SK-N-MC (cell line): Measurements from ENCODE around the gene PDCD11.

Experiments used
- DNase-seq: peaks from one replicate; pipeline ENCODE4 v3.0.0-alpha.2; 2011; ENCODE audit warnings: low read depth, low spot score
- H3K27ac ChIP-seq: fragments of 200-600 bp; sonication (generic); 2 replicates; pipeline ENCODE4 v1.5.1; 2016; ENCODE audit warnings: mixed run types
- H3K36me3 ChIP-seq: fragments of 200-600 bp; sonication (generic); 2 replicates; pipeline ENCODE4 v1.6.1; 2017; ENCODE audit warnings: antibody characterized with exemption, low read length, mixed read lengths; ENCODE audit not compliant: insufficient read depth
- H3K4me3 ChIP-seq: fragments of 200-600 bp; sonication (generic); 2 replicates; pipeline ENCODE4 v1.5.1; 2016
- H3K9ac ChIP-seq: fragments of 200-600 bp; sonication (generic); 2 replicates; pipeline ENCODE4 v1.8.0; 2017; ENCODE audit warnings: mixed run types, mixed read lengths; ENCODE audit not compliant: insufficient read length
- H3K9me3 ChIP-seq: fragments of 200-600 bp; sonication (generic); 2 replicates; pipeline ENCODE4 v1.6.1; 2017; ENCODE audit warnings: low read depth, mild to moderate bottlenecking, antibody characterized with exemption, low read length, moderate library complexity, mixed read lengths
- EZH2 ChIP-seq: fragments of 200-600 bp; sonication (generic); IDR thresholded peaks from one replicate; pipeline ENCODE4 v1.6.1; 2017; ENCODE audit warnings: antibody characterized with exemption
- FOXP2 ChIP-seq: optimal IDR thresholded peaks from 2 replicates; pipeline ENCODE3; 2011; ENCODE audit warnings: mild to moderate bottlenecking, moderate library complexity; ENCODE audit not compliant: insufficient read depth; ENCODE audit errors: extremely low read length, control extremely low read depth
- POLR2AphosphoS5 ChIP-seq: IDR thresholded peaks from 2 replicates; pipeline ENCODE4 v1.6.1; 2012; ENCODE audit warnings: mild to moderate bottlenecking, low read depth, low read length, borderline replicate concordance

PDCD11 gene

DNA sequence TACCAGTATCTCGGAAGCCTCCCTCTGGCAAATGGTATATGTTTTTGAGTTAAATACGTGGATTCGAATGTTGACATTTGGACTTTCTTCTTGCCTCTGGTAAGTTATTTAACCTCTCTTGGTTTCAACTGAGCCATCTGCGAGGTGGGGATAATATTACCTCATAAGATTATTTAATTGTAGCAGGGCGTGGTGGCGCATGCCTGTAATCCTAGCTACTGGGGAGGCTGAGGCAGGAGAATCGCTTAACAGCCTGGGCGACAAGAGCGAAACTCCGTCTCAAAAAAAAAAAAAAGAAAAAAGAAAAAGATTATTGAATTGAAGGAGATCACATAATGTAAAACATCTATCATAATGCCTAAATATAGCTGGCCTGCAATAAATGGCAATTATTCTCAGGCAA, 29.0 kb upstream of the PDCD11 start:
- H3K9me3 ChIP-seq = no peaks in the 10 kb centered on the region
- H3K27ac ChIP-seq = peak overlapping the region; percentile 62; the same call in 1 of the 2 replicates
- TF ChIP-seq FOXP2 (no peak), EZH2 (no peak), POLR2AphosphoS5 (no peak)
- DNase-seq = no peak
- no peaks in the 10 kb centered on the region for H3K36me3 ChIP-seq
- no peak overlapping the region for H3K9ac ChIP-seq
- H3K4me3 ChIP-seq = peak overlapping the region; percentile 79

- Histone ChIP-seq H3K27ac (peak within 1 kb of the TSS; percentile 62; the same call in 1 of the 2 replicates), H3K4me3 (peak within 1 kb of the TSS; percentile 79), H3K36me3 (no peaks in the 10 kb centered on the region), H3K9ac (peak within 1 kb of the TSS; percentile 80), H3K9me3 (no peaks in the 10 kb centered on the region)
- no peak for TF ChIP-seq FOXP2
- TF ChIP-seq EZH2 = no peak
- TF ChIP-seq POLR2AphosphoS5 = peak; percentile 90; the same call in 1 of the 2 replicates
- DNase-seq = peak; percentile 76
Measured at GRCh38 chr10:103367782-103368518, 28.5 kb upstream of the PDCD11 start, which contains the start of gene TAF5. Gene TAF5, plus strand, starts transcription at chr10:103367976. Its CDS starts 14 bp downstream, at chr10:103367990.

DNA sequence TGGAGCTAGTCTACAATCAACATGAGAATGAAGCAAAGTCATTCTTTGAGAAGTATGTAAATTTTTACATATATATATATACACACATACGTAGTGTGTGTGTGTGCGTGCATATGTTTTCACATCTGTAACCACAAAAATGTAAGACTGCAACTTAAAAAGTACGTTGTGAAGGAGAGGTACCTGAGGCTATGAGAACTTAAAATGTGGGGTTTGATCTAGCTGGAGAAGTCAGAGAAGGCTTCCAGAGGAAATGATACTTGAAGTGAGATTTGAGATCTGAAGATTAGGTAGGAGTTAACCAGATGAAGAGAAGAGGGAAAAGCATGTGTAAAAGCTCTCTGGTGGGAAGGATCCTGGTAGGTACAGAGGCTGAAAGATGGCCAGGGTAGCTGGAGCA, 22.9 kb upstream of the PDCD11 start:
- H3K9ac ChIP-seq = no peak overlapping the region
- no peak overlapping the region for H3K27ac ChIP-seq
- DNase-seq = no peak
- TF ChIP-seq POLR2AphosphoS5 (no peak), FOXP2 (no peak), EZH2 (no peak)
- H3K4me3 ChIP-seq = no peak overlapping the region
- H3K36me3 ChIP-seq = peaks cover 3% of the 10 kb centered on the region; the same call in 1 of the 2 replicates
- H3K9me3 ChIP-seq = no peaks in the 10 kb centered on the region

DNA sequence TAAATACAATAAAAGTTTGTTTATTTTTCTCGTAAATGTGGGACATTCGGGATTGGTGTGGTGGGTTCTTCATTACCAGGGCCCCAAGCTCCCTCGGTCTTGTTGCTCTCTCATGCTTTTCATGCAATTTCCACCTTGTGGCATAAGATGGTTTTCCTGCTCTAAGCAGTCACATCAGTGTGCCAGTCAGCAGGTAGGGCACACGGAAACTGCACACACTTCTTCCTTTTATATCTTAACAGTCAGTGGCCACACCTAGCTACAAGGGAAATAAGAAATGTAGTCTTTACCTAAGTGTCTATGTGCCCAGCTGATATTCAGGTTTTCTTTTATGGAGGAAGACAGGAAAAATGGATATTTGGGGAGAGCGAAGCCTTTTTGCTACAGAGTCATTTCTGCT, 22.2 kb upstream of the PDCD11 start:
- no peaks in the 10 kb centered on the region for H3K9me3 ChIP-seq
- no peak overlapping the region for H3K9ac ChIP-seq
- H3K27ac ChIP-seq = no peak overlapping the region
- no peak overlapping the region for H3K4me3 ChIP-seq
- TF ChIP-seq EZH2 = no peak
- no peak for TF ChIP-seq POLR2AphosphoS5
- TF ChIP-seq FOXP2 = no peak
- DNase-seq = no peak
- peaks cover 3% of the 10 kb centered on the region; the same call in 1 of the 2 replicates for H3K36me3 ChIP-seq

DNA sequence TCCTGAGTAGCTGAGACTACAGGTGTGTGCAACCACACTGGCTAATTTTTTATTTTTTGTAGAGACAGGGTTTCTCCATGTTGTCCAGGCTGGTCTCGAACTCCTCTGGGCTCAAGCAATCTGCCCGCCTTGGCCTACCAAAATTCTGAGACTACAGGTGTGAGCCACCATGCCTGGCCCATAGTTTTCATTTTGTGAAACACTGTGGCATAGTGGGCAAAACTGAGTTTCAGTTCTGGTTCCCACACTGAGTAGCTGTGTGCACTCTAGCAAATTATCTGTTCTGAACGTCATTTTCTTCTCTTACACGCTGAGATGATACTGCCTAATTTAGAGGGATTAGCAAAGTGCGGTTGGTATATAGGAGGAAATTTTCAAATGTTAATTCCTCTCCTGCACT, 13.7 kb upstream of the PDCD11 start:
- no peak for DNase-seq

GRCh38 chr10:103394180-103394579, 2.2 kb upstream of the PDCD11 start:
- Histone ChIP-seq H3K36me3 (peaks cover 27% of the 10 kb centered on the region), H3K9ac (no peak overlapping the region), H3K27ac (no peak overlapping the region), H3K9me3 (no peaks in the 10 kb centered on the region), H3K4me3 (no peak overlapping the region)
- TF ChIP-seq FOXP2 = no peak
- TF ChIP-seq EZH2 = no peak
- TF ChIP-seq POLR2AphosphoS5 = no peak
- DNase-seq = no peak

More for the DNA sequence above, 13.7 kb upstream of the PDCD11 start:
- Histone ChIP-seq H3K9ac (no peak overlapping the region), H3K9me3 (no peaks in the 10 kb centered on the region), H3K27ac (no peak overlapping the region), H3K4me3 (no peak overlapping the region), H3K36me3 (peaks cover 11% of the 10 kb centered on the region)
- TF ChIP-seq FOXP2 (no peak), EZH2 (no peak), POLR2AphosphoS5 (no peak)

- peaks cover 40% of the 10 kb centered on the region for H3K36me3 ChIP-seq
- TF ChIP-seq EZH2 = no peak
- no peak for TF ChIP-seq FOXP2
- no peak for TF ChIP-seq POLR2AphosphoS5
- peak overlapping the region; percentile 89 for H3K4me3 ChIP-seq
- DNase-seq = no peak
- H3K9me3 ChIP-seq = no peaks in the 10 kb centered on the region
- H3K9ac ChIP-seq = peak overlapping the region; percentile 86
- H3K27ac ChIP-seq = no peak overlapping the region
Measured at GRCh38 chr10:103395754-103396066, 716 bp upstream of the PDCD11 start.

GRCh38 chr10:103396789-103397087, 312 bp downstream of the PDCD11 start:
- Histone ChIP-seq H3K36me3 (peaks cover 36% of the 10 kb centered on the region), H3K27ac (no peak overlapping the region), H3K9ac (peak overlapping the region; percentile 86), H3K4me3 (peak overlapping the region; percentile 89), H3K9me3 (no peaks in the 10 kb centered on the region)
- TF ChIP-seq POLR2AphosphoS5 (no peak), EZH2 (no peak), FOXP2 (no peak)
- DNase-seq = no peak
